OCI-LY1 (cell line): ENCODE results near the gene FXYD3.

Experiments
- H2AFZ ChIP-seq: fragments of 200-600 bp; sonication (generic), shearing (Covaris generic); 2 replicates; pipeline ENCODE4 v1.6.0; 2014; ENCODE audit warnings: antibody characterized with exemption, mild to moderate bottlenecking, low read length
- H3F3A ChIP-seq: fragments of 200-600 bp; sonication (generic), shearing (Covaris generic); 2 replicates; pipeline ENCODE4 v1.6.0; 2014; ENCODE audit warnings: mild to moderate bottlenecking, antibody characterized with exemption, low read length, moderate library complexity; ENCODE audit not compliant: insufficient read depth
- H3K27ac ChIP-seq: fragments of 200-600 bp; sonication (generic); 2 replicates; pipeline ENCODE4 v1.5.1; 2014; ENCODE audit warnings: low read length, mixed run types, mild to moderate bottlenecking, low read depth; ENCODE audit not compliant: poor library complexity, severe bottlenecking
- H3K27me3 ChIP-seq: fragments of 200-600 bp; sonication (generic); 2 replicates; pipeline ENCODE4 v1.6.0; 2014; ENCODE audit warnings: antibody characterized with exemption, mild to moderate bottlenecking, low read length, moderate library complexity; ENCODE audit not compliant: insufficient read depth
- H3K36me3 ChIP-seq: fragments of 200-600 bp; sonication (generic); 2 replicates; pipeline ENCODE4 v1.6.1; 2014; ENCODE audit warnings: mild to moderate bottlenecking, antibody characterized with exemption, low read length, moderate library complexity, mixed read lengths; ENCODE audit not compliant: insufficient read depth
- H3K4me1 ChIP-seq: fragments of 200-600 bp; sonication (generic); 2 replicates; pipeline ENCODE4 v1.5.1; 2014; ENCODE audit warnings: mild to moderate bottlenecking, low read length, moderate library complexity; ENCODE audit not compliant: insufficient read depth, severe bottlenecking
- H3K4me2 ChIP-seq: fragments of 200-600 bp; sonication (generic), shearing (Covaris generic); 2 replicates; pipeline ENCODE4 v1.6.1; 2014; ENCODE audit warnings: low read length
- H3K4me3 ChIP-seq: fragments of 200-600 bp; sonication (generic); 2 replicates; pipeline ENCODE4 v1.5.1; 2014; ENCODE audit warnings: low read length, low read depth, mild to moderate bottlenecking, mixed read lengths; ENCODE audit not compliant: poor library complexity, severe bottlenecking
- H3K79me2 ChIP-seq: fragments of 200-600 bp; shearing (Covaris generic); 2 replicates; pipeline ENCODE4 v1.6.1; 2016; ENCODE audit warnings: mixed run types, low read length, mixed read lengths; ENCODE audit not compliant: insufficient read depth
- H3K9ac ChIP-seq: fragments of 200-600 bp; sonication (generic), shearing (Covaris generic); 2 replicates; pipeline ENCODE4 v1.6.1; 2014; ENCODE audit warnings: mild to moderate bottlenecking, low read length, mixed read lengths
- H3K9me2 ChIP-seq: fragments of 200-600 bp; sonication (generic), shearing (Covaris generic); 2 replicates; pipeline ENCODE4 v1.6.1; 2014; ENCODE audit warnings: low read depth, mild to moderate bottlenecking, low read length, mixed read lengths
- H3K9me3 ChIP-seq: fragments of 200-600 bp; shearing (Covaris generic); 2 replicates; pipeline ENCODE4 v1.6.1; 2014; ENCODE audit warnings: low read length, mixed read lengths
- H4K20me1 ChIP-seq: fragments of 200-600 bp; sonication (generic), shearing (Covaris generic); 2 replicates; pipeline ENCODE4 v1.6.0; 2016; ENCODE audit warnings: mild to moderate bottlenecking, low read length; ENCODE audit not compliant: insufficient read depth
- CTCF ChIP-seq: fragments of 200-600 bp; sonication (generic), shearing (Covaris generic); IDR thresholded peaks from 2 replicates; pipeline ENCODE4 v1.5.1; 2017; ENCODE audit warnings: mild to moderate bottlenecking, antibody characterized with exemption, low read length, moderate library complexity, mixed read lengths
- EZH2 ChIP-seq: fragments of 200-600 bp; sonication (generic), shearing (Covaris generic); IDR thresholded peaks from 2 replicates; pipeline ENCODE4 v1.8.0; 2017; ENCODE audit warnings: borderline replicate concordance, mixed run types, mild to moderate bottlenecking, antibody characterized with exemption, low read length, moderate library complexity, mixed read lengths

Gene FXYD3

GRCh38 chr19:35136977-35137702 is 21.5 kb downstream of the FXYD3 start:
- Histone ChIP-seq H3K4me2 (no peak overlapping the region), H3K79me2 (no peaks in the 10 kb centered on the region), H3K9me3 (no peaks in the 10 kb centered on the region), H3K4me1 (peaks cover 8% of the 10 kb centered on the region), H3F3A (no peaks in the 10 kb centered on the region; the same call in 1 of the 2 replicates), H3K9me2 (no peaks in the 10 kb centered on the region), H3K36me3 (no peaks in the 10 kb centered on the region), H3K27me3 (no peaks in the 10 kb centered on the region; the same call in 1 of the 2 replicates), H3K9ac (no peak overlapping the region), H3K4me3 (no peak overlapping the region), H2AFZ (no peak overlapping the region), H3K27ac (no peak overlapping the region), H4K20me1 (no peaks in the 10 kb centered on the region)
- no peak for TF ChIP-seq EZH2
- TF ChIP-seq CTCF = no peak

GRCh38 chr19:35138305-35138892 is 22.8 kb downstream of the FXYD3 start, which contains the start of gene FXYD1:
Gene FXYD1 (plus strand): TSS chr19:35138824. CDS start chr19:35140080, 1,256 bp downstream.
- Histone ChIP-seq H3K4me2 (no peak within 1 kb of the TSS), H3K4me3 (no peak within 1 kb of the TSS), H4K20me1 (no peaks in the 10 kb centered on the region), H3K27ac (no peak within 1 kb of the TSS), H3K4me1 (peaks cover 15% of the 10 kb centered on the region), H2AFZ (no peak within 1 kb of the TSS), H3K79me2 (no peaks in the 10 kb centered on the region), H3K9ac (no peak within 1 kb of the TSS), H3K27me3 (no peaks in the 10 kb centered on the region), H3K36me3 (no peaks in the 10 kb centered on the region), H3F3A (no peaks in the 10 kb centered on the region; the same call in 1 of the 2 replicates), H3K9me2 (no peaks in the 10 kb centered on the region), H3K9me3 (no peaks in the 10 kb centered on the region)
- TF ChIP-seq EZH2 (no peak), CTCF (no peak)

DNA sequence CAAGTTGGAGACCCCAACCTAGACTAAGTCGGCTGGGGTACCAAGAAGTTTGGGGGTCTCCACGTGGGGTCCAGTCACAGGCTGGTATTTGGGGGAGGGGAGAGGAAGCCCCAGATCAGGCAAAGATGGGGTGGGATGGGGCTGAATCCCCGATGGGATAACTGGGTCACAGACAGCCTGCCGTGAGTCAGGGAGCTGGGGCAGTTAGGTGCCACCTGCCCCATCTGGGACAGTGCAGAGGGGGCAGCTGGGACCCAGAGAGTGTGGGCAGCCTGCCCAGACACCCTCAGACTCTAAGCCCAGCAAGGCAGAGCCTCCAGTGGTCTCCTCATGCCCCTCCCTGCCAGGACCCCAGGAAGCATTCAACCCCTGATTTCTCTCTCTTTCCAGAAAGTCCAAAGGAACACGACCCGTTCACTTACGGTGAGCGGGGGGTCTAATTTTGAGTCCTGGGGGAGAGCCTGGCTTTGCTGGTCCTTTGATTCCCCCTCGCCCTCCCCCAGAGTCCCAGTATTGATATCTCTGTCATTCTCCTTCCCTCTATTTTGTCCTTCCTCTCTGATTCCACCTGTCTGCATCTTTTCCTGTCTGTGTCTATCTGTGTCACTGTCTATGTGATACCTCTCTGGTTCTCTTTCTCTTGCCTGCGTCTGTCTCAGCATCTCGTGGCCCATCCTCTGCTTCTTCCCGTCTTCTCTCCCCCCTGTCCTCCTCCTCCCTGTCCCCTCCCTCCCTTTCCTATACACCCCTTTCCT is 24.8 kb downstream of the FXYD3 start:
- H3K4me1 ChIP-seq = peaks cover 15% of the 10 kb centered on the region
- H3K36me3 ChIP-seq = no peaks in the 10 kb centered on the region
- no peak overlapping the region for H3K9ac ChIP-seq
- no peaks in the 10 kb centered on the region; the same call in 1 of the 2 replicates for H3F3A ChIP-seq
- no peaks in the 10 kb centered on the region for H3K79me2 ChIP-seq
- no peaks in the 10 kb centered on the region for H3K9me3 ChIP-seq
- H3K4me3 ChIP-seq = no peak overlapping the region
- H3K9me2 ChIP-seq = no peaks in the 10 kb centered on the region
- H3K4me2 ChIP-seq = 0 out of 2 replicates have a peak overlapping the region, but pooled peaks have one; percentile 38
- H3K27me3 ChIP-seq = no peaks in the 10 kb centered on the region
- no peak overlapping the region for H2AFZ ChIP-seq
- no peak for TF ChIP-seq EZH2
- TF ChIP-seq CTCF = no peak
- H4K20me1 ChIP-seq = no peaks in the 10 kb centered on the region
- no peak overlapping the region for H3K27ac ChIP-seq
